ENCODE data around the gene MMP11.

The MMP11 gene

DNA sequence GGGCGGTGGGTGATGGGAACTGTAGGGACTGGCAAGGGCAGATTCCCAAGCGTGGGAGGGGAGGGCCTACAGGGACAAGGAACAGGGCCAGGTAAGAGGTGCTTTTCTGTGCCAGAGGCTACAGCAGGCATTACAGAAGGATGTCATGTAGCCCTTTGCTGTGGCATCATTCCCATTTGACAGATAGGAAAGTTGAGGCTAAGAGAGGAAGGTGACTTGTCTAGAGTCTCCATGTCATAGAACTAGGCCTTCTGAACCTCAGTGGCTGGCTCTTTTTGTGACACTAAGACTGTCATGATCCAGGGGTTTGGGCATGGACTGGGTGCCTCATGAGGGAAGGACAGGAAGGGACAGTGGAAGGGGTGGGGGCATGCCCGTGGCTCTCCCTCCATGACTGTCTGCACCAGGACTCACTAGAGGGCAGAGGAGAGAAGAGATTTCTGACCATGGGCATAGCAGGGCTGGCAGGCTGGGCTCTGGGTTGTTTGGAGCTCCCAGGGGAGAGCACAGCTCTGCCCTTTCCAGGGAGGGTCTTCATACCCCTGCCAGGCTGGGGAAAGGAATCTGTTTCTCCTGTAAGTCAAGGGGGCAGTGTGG is 3.2 kb downstream of the MMP11 start:
- Histone ChIP-seq H3K4me3 (ENCODE audit: low read depth, low read length) (no peak overlapping the region), H3K9ac (ENCODE audit: low read depth, low read length) (no peak overlapping the region), H3K4me1 (ENCODE audit: control insufficient read depth, insufficient read depth, low read length) (no peaks in the 10 kb centered on the region), H3K27me3 (ENCODE audit: control insufficient read depth, insufficient read depth, low read length) (peaks cover 24% of the 10 kb centered on the region), H3K9me3 (ENCODE audit: control insufficient read depth, insufficient read depth, low read length) (no peaks in the 10 kb centered on the region), H3K36me3 (ENCODE audit: control insufficient read depth, insufficient read depth, low read length) (no peaks in the 10 kb centered on the region)

DNA sequence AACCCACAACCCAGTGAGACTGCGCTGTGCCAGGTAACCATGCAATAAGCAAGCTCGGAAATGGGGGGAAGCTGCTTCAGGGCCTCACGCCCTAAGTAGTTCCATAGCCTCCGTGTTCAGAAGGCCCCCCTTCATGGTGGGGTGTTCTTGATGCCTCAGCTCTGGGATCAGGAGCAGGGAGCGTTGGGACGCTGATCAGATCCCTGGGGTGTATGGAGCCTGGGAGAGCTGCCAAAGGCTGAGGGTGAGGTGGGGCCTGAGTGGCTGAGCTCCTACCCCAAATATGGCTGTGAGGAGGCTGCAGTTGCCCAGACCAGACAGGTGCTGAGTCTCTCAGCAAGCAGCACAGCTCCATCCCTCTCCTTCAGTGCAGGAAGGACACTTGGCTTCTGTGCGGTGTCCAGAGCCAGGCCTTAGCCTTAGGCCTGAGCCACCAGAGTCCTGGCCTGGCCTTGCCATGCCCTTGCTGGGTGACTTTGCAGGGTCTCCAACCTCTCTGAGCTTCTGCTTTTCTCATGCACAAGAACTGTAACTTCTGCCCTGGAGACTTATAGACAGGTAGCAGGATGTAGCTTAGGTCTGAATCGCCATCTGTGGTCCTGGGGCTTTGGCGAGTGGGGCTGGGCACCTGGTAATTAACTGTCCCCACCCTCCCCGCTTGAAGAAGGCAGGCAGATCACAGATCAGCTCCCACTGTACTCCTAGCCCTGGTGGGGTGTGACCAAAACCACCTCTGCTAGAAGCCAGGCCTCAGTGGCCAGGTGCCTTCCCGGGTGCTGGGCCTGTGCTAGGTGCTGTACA is 5.3 kb downstream of the MMP11 start:
- Histone ChIP-seq H3K27me3 (ENCODE audit: control insufficient read depth, insufficient read depth, low read length) (peaks cover 24% of the 10 kb centered on the region), H3K9me3 (ENCODE audit: control insufficient read depth, insufficient read depth, low read length) (no peaks in the 10 kb centered on the region), H3K4me3 (ENCODE audit: low read depth, low read length) (no peak overlapping the region), H3K4me1 (ENCODE audit: control insufficient read depth, insufficient read depth, low read length) (no peaks in the 10 kb centered on the region), H3K9ac (ENCODE audit: low read depth, low read length) (no peak overlapping the region), H3K36me3 (ENCODE audit: control insufficient read depth, insufficient read depth, low read length) (peaks cover 3% of the 10 kb centered on the region)

DNA sequence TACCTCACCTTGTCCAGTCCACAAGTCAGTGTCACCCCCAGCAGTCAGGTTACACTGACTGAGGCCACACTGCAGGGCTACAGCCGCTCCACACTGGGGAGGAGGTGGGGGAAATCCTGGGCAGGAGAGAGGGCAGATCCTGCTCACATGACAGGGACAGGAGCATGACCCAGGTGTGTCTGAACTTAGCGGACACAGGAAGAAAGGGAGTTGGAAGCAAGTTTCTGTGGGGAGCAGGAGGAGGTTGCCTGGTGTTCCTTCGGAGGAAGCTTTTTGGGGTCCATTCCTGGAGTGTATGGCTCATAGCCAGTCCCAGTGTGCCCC is 5.9 kb downstream of the MMP11 start:
- Histone ChIP-seq H3K4me3 (ENCODE audit: low read depth, low read length) (no peak overlapping the region), H3K9ac (ENCODE audit: low read depth, low read length) (no peak overlapping the region), H3K36me3 (ENCODE audit: control insufficient read depth, insufficient read depth, low read length) (peaks cover 3% of the 10 kb centered on the region), H3K27me3 (ENCODE audit: control insufficient read depth, insufficient read depth, low read length) (peaks cover 18% of the 10 kb centered on the region), H3K9me3 (ENCODE audit: control insufficient read depth, insufficient read depth, low read length) (no peaks in the 10 kb centered on the region), H3K4me1 (ENCODE audit: control insufficient read depth, insufficient read depth, low read length) (no peaks in the 10 kb centered on the region)

GRCh38 chr22:23779083-23779482 is 6.4 kb downstream of the MMP11 start:
- Histone ChIP-seq H3K4me3 (ENCODE audit: low read depth, low read length) (no peak overlapping the region), H3K27me3 (ENCODE audit: control insufficient read depth, insufficient read depth, low read length) (peaks cover 13% of the 10 kb centered on the region), H3K9me3 (ENCODE audit: control insufficient read depth, insufficient read depth, low read length) (no peaks in the 10 kb centered on the region), H3K4me1 (ENCODE audit: control insufficient read depth, insufficient read depth, low read length) (no peaks in the 10 kb centered on the region), H3K9ac (ENCODE audit: low read depth, low read length) (no peak overlapping the region), H3K36me3 (ENCODE audit: control insufficient read depth, insufficient read depth, low read length) (peaks cover 3% of the 10 kb centered on the region)

GRCh38 chr22:23779731-23780130 is 7.1 kb downstream of the MMP11 start:
- Histone ChIP-seq H3K36me3 (ENCODE audit: control insufficient read depth, insufficient read depth, low read length) (peaks cover 3% of the 10 kb centered on the region), H3K4me1 (ENCODE audit: control insufficient read depth, insufficient read depth, low read length) (no peaks in the 10 kb centered on the region), H3K27me3 (ENCODE audit: control insufficient read depth, insufficient read depth, low read length) (peaks cover 7% of the 10 kb centered on the region), H3K9me3 (ENCODE audit: control insufficient read depth, insufficient read depth, low read length) (no peaks in the 10 kb centered on the region), H3K9ac (ENCODE audit: low read depth, low read length) (no peak overlapping the region), H3K4me3 (ENCODE audit: low read depth, low read length) (no peak overlapping the region)

GRCh38 chr22:23780146-23780748 is 7.6 kb downstream of the MMP11 start:
- no peak overlapping the region for H3K9ac ChIP-seq (ENCODE audit: low read depth, low read length)
- no peak overlapping the region for H3K4me3 ChIP-seq (ENCODE audit: low read depth, low read length)
- H3K36me3 ChIP-seq (ENCODE audit: control insufficient read depth, insufficient read depth, low read length), result peaks cover 3% of the 10 kb centered on the region
- H3K4me1 ChIP-seq (ENCODE audit: control insufficient read depth, insufficient read depth, low read length), result no peaks in the 10 kb centered on the region
- H3K9me3 ChIP-seq (ENCODE audit: control insufficient read depth, insufficient read depth, low read length), result no peaks in the 10 kb centered on the region
- H3K27me3 ChIP-seq (ENCODE audit: control insufficient read depth, insufficient read depth, low read length), result peaks cover 2% of the 10 kb centered on the region

DNA sequence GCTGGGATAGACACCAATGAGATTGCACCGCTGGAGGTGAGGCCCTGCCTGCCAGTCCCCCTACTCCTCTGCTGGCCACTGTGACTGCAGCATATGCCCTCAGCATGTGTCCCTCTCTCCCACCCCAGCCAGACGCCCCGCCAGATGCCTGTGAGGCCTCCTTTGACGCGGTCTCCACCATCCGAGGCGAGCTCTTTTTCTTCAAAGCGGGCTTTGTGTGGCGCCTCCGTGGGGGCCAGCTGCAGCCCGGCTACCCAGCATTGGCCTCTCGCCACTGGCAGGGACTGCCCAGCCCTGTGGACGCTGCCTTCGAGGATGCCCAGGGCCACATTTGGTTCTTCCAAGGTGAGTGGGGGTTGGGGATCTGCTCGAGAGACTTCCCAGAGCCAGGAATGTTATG is 8.4 kb downstream of the MMP11 start:
- Histone ChIP-seq H3K9ac (ENCODE audit: low read depth, low read length) (no peak overlapping the region), H3K4me3 (ENCODE audit: low read depth, low read length) (no peak overlapping the region), H3K27me3 (ENCODE audit: control insufficient read depth, insufficient read depth, low read length) (no peaks in the 10 kb centered on the region), H3K36me3 (ENCODE audit: control insufficient read depth, insufficient read depth, low read length) (peaks cover 3% of the 10 kb centered on the region), H3K4me1 (ENCODE audit: control insufficient read depth, insufficient read depth, low read length) (no peaks in the 10 kb centered on the region), H3K9me3 (ENCODE audit: control insufficient read depth, insufficient read depth, low read length) (no peaks in the 10 kb centered on the region)

GRCh38 chr22:23781511-23782183 is 9.0 kb downstream of the MMP11 start:
- no peak overlapping the region for H3K9ac ChIP-seq (ENCODE audit: low read depth, low read length)
- no peaks in the 10 kb centered on the region for H3K27me3 ChIP-seq (ENCODE audit: control insufficient read depth, insufficient read depth, low read length)
- H3K36me3 ChIP-seq (ENCODE audit: control insufficient read depth, insufficient read depth, low read length), result peaks cover 3% of the 10 kb centered on the region
- H3K4me3 ChIP-seq (ENCODE audit: low read depth, low read length), result no peak overlapping the region
- no peaks in the 10 kb centered on the region for H3K9me3 ChIP-seq (ENCODE audit: control insufficient read depth, insufficient read depth, low read length)
- H3K4me1 ChIP-seq (ENCODE audit: control insufficient read depth, insufficient read depth, low read length), result no peaks in the 10 kb centered on the region

- Histone ChIP-seq H3K4me3 (ENCODE audit: low read depth, low read length) (no peak overlapping the region), H3K27me3 (ENCODE audit: control insufficient read depth, insufficient read depth, low read length) (no peaks in the 10 kb centered on the region), H3K9ac (ENCODE audit: low read depth, low read length) (no peak overlapping the region), H3K4me1 (ENCODE audit: control insufficient read depth, insufficient read depth, low read length) (no peaks in the 10 kb centered on the region), H3K9me3 (ENCODE audit: control insufficient read depth, insufficient read depth, low read length) (no peaks in the 10 kb centered on the region), H3K36me3 (ENCODE audit: control insufficient read depth, insufficient read depth, low read length) (peaks cover 3% of the 10 kb centered on the region)
Measured at GRCh38 chr22:23782252-23782651, 9.6 kb downstream of the MMP11 start.

- Histone ChIP-seq H3K9ac (ENCODE audit: low read depth, low read length) (no peak overlapping the region), H3K36me3 (ENCODE audit: control insufficient read depth, insufficient read depth, low read length) (peaks cover 3% of the 10 kb centered on the region), H3K9me3 (ENCODE audit: control insufficient read depth, insufficient read depth, low read length) (no peaks in the 10 kb centered on the region), H3K27me3 (ENCODE audit: control insufficient read depth, insufficient read depth, low read length) (no peaks in the 10 kb centered on the region), H3K4me1 (ENCODE audit: control insufficient read depth, insufficient read depth, low read length) (no peaks in the 10 kb centered on the region), H3K4me3 (ENCODE audit: low read depth, low read length) (no peak overlapping the region)
Measured at GRCh38 chr22:23782703-23783102, 10.1 kb downstream of the MMP11 start.

DNA sequence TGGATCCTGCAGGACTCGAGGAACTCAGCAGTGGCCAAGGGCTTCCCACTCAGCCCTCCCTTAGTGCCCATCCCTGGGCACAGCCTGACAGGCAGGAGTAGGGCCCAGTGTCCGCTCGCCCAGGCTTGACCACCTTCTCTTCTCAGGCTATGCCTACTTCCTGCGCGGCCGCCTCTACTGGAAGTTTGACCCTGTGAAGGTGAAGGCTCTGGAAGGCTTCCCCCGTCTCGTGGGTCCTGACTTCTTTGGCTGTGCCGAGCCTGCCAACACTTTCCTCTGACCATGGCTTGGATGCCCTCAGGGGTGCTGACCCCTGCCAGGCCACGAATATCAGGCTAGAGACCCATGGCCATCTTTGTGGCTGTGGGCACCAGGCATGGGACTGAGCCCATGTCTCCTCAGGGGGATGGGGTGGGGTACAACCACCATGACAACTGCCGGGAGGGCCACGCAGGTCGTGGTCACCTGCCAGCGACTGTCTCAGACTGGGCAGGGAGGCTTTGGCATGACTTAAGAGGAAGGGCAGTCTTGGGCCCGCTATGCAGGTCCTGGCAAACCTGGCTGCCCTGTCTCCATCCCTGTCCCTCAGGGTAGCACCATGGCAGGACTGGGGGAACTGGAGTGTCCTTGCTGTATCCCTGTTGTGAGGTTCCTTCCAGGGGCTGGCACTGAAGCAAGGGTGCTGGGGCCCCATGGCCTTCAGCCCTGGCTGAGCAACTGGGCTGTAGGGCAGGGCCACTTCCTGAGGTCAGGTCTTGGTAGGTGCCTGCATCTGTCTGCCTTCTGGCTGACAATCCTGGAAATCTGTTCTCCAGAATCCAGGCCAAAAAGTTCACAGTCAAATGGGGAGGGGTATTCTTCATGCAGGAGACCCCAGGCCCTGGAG is 10.9 kb downstream of the MMP11 start:
- H3K9ac ChIP-seq (ENCODE audit: low read depth, low read length), result no peak overlapping the region
- H3K4me3 ChIP-seq (ENCODE audit: low read depth, low read length), result no peak overlapping the region
- H3K4me1 ChIP-seq (ENCODE audit: control insufficient read depth, insufficient read depth, low read length), result no peaks in the 10 kb centered on the region

More for the DNA sequence above, 10.9 kb downstream of the MMP11 start:
- Histone ChIP-seq H3K9me3 (ENCODE audit: control insufficient read depth, insufficient read depth, low read length) (no peaks in the 10 kb centered on the region), H3K36me3 (ENCODE audit: control insufficient read depth, insufficient read depth, low read length) (peaks cover 3% of the 10 kb centered on the region), H3K27me3 (ENCODE audit: control insufficient read depth, insufficient read depth, low read length) (no peaks in the 10 kb centered on the region)

All from iPS-15b (cell line).